Measurements from ENCODE around the gene TMEM150B. TPM values are rescaled to one million over a fixed set of nuclear protein-coding genes. Genes with fewer than 3 reads are reported as not detected.

The TMEM150B gene
- total and polyA plus RNA-seq, 2 of the 13 experiments (the other 11 are each of a cell fraction or from before 2014, with no cell fraction given) = 1.3 to 1.8 TPM

DNA sequence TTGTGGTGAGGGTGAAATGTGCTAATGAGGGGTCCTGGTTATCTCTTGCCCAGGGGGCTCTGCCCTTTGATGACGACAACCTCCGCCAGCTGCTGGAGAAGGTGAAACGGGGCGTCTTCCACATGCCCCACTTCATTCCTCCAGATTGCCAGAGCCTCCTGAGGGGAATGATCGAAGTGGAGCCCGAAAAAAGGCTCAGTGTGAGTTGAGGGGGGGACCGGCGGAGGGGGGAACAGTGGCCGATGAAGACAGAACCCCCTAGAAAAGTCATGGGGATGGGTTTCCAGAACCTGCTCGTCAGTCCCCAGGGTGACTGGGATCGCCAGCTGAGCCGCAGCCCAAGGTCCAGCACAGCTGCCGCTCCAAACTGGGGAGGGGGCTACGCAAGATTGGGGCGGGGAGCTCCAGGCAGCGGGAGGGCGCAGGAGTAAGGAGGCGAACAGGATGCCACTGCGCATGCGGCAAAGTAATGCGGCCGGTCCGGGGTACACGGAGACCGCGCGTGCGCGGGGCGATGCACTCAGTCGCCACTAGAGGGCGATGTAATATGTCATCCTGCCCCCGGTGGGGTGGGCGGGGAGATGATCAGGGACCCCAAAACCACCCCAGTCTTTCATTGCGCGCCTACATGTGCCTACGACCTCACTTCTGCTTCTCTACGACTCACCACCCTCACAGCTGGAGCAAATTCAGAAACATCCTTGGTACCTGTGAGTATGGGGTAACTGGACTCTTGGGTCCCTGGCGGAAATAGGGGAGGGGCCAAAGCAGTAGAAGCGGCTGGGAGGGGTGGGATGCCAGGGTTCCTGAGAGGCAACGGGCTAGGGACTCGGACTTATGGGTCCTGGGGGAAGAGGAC lies 23.5 kb downstream of the TMEM150B start (continued):
- TF ChIP-seq, protein P1, sequence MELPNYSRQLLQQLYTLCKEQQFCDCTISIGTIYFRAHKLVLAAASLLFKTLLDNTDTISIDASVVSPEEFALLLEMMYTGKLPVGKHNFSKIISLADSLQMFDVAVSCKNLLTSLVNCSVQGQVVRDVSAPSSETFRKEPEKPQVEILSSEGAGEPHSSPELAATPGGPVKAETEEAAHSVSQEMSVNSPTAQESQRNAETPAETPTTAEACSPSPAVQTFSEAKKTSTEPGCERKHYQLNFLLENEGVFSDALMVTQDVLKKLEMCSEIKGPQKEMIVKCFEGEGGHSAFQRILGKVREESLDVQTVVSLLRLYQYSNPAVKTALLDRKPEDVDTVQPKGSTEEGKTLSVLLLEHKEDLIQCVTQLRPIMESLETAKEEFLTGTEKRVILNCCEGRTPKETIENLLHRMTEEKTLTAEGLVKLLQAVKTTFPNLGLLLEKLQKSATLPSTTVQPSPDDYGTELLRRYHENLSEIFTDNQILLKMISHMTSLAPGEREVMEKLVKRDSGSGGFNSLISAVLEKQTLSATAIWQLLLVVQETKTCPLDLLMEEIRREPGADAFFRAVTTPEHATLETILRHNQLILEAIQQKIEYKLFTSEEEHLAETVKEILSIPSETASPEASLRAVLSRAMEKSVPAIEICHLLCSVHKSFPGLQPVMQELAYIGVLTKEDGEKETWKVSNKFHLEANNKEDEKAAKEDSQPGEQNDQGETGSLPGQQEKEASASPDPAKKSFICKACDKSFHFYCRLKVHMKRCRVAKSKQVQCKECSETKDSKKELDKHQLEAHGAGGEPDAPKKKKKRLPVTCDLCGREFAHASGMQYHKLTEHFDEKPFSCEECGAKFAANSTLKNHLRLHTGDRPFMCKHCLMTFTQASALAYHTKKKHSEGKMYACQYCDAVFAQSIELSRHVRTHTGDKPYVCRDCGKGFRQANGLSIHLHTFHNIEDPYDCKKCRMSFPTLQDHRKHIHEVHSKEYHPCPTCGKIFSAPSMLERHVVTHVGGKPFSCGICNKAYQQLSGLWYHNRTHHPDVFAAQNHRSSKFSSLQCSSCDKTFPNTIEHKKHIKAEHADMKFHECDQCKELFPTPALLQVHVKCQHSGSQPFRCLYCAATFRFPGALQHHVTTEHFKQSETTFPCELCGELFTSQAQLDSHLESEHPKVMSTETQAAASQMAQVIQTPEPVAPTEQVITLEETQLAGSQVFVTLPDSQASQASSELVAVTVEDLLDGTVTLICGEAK (IDR thresholded peaks at IDR 0.05) = no peak
- TF ChIP-seq, protein P1 (CRISPR knock-in tag; IDR thresholded peaks at IDR 0.05) = no peak
- TF ChIP-seq, protein P2, sequence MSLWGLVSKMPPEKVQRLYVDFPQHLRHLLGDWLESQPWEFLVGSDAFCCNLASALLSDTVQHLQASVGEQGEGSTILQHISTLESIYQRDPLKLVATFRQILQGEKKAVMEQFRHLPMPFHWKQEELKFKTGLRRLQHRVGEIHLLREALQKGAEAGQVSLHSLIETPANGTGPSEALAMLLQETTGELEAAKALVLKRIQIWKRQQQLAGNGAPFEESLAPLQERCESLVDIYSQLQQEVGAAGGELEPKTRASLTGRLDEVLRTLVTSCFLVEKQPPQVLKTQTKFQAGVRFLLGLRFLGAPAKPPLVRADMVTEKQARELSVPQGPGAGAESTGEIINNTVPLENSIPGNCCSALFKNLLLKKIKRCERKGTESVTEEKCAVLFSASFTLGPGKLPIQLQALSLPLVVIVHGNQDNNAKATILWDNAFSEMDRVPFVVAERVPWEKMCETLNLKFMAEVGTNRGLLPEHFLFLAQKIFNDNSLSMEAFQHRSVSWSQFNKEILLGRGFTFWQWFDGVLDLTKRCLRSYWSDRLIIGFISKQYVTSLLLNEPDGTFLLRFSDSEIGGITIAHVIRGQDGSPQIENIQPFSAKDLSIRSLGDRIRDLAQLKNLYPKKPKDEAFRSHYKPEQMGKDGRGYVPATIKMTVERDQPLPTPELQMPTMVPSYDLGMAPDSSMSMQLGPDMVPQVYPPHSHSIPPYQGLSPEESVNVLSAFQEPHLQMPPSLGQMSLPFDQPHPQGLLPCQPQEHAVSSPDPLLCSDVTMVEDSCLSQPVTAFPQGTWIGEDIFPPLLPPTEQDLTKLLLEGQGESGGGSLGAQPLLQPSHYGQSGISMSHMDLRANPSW (CRISPR knock-in tag; IDR thresholded peaks at IDR 0.05; ENCODE audit: borderline replicate concordance) = no peak
- TF ChIP-seq, protein P3, sequence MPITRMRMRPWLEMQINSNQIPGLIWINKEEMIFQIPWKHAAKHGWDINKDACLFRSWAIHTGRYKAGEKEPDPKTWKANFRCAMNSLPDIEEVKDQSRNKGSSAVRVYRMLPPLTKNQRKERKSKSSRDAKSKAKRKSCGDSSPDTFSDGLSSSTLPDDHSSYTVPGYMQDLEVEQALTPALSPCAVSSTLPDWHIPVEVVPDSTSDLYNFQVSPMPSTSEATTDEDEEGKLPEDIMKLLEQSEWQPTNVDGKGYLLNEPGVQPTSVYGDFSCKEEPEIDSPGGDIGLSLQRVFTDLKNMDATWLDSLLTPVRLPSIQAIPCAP (CRISPR knock-in tag; IDR thresholded peaks at IDR 0.05; ENCODE audit: low read depth) = no peak
- TF ChIP-seq ZNF83 (CRISPR knock-in tag; IDR thresholded peaks at IDR 0.05; ENCODE audit: borderline replicate concordance) = no peak
- TF ChIP-seq, protein P4, sequence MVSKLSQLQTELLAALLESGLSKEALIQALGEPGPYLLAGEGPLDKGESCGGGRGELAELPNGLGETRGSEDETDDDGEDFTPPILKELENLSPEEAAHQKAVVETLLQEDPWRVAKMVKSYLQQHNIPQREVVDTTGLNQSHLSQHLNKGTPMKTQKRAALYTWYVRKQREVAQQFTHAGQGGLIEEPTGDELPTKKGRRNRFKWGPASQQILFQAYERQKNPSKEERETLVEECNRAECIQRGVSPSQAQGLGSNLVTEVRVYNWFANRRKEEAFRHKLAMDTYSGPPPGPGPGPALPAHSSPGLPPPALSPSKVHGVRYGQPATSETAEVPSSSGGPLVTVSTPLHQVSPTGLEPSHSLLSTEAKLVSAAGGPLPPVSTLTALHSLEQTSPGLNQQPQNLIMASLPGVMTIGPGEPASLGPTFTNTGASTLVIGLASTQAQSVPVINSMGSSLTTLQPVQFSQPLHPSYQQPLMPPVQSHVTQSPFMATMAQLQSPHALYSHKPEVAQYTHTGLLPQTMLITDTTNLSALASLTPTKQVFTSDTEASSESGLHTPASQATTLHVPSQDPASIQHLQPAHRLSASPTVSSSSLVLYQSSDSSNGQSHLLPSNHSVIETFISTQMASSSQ (IDR thresholded peaks at IDR 0.05; ENCODE audit: low read depth) = no peak
- TF ChIP-seq, protein P4 (CRISPR knock-in tag; IDR thresholded peaks at IDR 0.05; ENCODE audit: borderline replicate concordance) = no peak
- TF ChIP-seq ZBTB21 (CRISPR knock-in tag; IDR thresholded peaks at IDR 0.05) = no peak

All from HepG2 (cell line).